GM12892 (cell line): ENCODE data around the gene ZFR.
"Not testable (repeated sequence)": the region's sequence is repeated elsewhere in the genome, so short reads cannot be mapped to it uniquely, and the experiment has no call there.

Source experiments
- DNase-seq: peaks from one replicate; pipeline ENCODE4 v3.0.0; 2011; ENCODE audit not compliant: insufficient read length
- FAIRE-seq: peaks from 2 replicates; lab custom pipeline; 2011; peaks lifted over from hg19 to GRCh38; lab: Jason Lieb, UNC
- POLR2A ChIP-seq: IDR thresholded peaks from 2 replicates; pipeline ENCODE4 v1.6.1; 2011; ENCODE audit warnings: low read depth, low read length, control low read depth
- POLR2AphosphoS5 ChIP-seq: IDR thresholded peaks from 2 replicates; pipeline ENCODE4 v1.6.1; 2011; ENCODE audit warnings: low read depth, low read length, control low read depth
- TAF1 ChIP-seq: IDR thresholded peaks from 2 replicates; pipeline ENCODE4 v1.6.1; 2011; ENCODE audit warnings: low read depth, mild to moderate bottlenecking, control low read depth, low read length, borderline replicate concordance

The ZFR gene

DNA sequence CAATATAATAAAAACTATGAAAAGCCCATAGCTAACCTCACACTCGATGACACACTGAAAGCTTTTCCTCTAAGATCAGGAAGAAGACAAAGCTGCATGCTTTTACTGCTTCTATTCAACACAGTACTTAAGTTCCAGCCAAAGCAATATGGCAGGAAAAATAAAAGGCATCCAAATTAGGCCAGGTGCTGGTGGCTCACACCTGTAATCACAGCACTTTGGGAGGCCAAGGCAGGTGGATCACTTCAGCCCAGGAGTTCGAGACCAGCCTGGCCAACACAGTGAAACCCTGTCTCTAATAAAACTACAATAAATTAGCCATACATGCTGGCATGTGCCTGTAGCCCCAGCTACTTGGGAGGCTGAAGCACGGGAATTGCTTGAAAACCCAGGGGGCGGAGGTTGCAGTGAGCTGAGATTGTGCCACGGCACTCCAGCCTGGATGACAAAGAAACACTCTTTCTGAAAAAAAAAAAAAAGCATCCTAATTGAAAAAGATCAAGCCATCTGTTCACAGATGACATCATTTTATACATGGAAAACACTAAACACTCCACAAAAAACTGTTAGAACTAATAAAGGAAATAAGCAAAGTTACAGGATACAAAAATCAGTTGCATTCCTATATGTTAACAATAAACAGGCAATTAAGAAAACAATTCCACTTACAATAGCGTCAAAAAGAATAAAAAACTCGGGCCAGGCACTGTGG lies 17.9 kb downstream of the ZFR start:
- FAIRE-seq (no peak), DNase-seq (no peak)
- TF ChIP-seq TAF1 (no peak), POLR2A (no peak), POLR2AphosphoS5 (no peak)

- no peak for FAIRE-seq
- no peak for TF ChIP-seq POLR2A
- no peak for TF ChIP-seq POLR2AphosphoS5
- TF ChIP-seq TAF1, result no peak
- no peak for DNase-seq
Observed at GRCh38 chr5:32422697-32423096, 21.8 kb downstream of the ZFR start.

DNA sequence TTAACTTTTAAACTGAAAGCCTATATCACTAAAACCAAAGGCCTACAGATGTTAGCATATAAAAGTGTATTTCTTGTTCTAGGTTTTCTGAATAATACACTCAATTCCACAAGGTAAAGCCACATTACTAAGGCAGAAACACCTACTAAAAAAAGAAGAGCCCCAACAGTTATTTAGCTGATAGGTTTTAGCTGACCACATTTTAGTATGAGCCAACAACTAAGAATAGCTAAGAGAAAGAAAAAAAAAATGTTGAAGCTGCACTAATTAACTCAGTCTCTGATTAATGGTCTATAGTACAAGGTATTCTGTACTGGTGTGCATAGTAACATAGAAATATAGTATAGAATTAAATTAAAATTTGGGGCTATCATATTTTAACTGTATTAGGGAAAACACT lies 23.5 kb downstream of the ZFR start:
- FAIRE-seq (no peak), DNase-seq (no peak)
- TF ChIP-seq POLR2A, result no peak
- TF ChIP-seq POLR2AphosphoS5, result no peak
- TF ChIP-seq TAF1, result no peak

GRCh38 chr5:32420506-32420905 lies 24.0 kb downstream of the ZFR start:
- FAIRE-seq (no peak), DNase-seq (no peak)
- TF ChIP-seq POLR2A, result no peak
- no peak for TF ChIP-seq TAF1
- TF ChIP-seq POLR2AphosphoS5, result no peak

DNA sequence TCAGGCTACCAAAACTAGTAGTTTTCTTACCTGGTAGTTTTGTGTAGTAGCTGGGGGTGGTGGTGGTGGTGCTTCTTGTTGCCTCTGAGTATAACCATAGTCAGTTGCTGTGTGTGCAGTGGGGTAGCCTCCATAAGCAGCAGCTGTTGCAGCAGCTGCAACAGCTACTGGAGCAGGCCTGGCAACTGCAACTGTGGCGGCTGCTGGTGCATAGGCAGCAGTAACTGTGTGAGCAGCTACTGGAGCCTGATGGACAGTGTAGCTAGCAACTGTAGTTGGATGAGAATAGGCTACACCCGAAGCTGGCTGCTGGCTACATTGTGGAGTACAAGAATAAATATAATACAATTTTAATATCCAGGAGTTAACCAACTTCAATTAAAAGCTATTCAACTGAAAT lies 24.7 kb downstream of the ZFR start:
- TF ChIP-seq TAF1, result no peak
- TF ChIP-seq POLR2AphosphoS5, result no peak
- TF ChIP-seq POLR2A, result no peak
- no peak for DNase-seq
- FAIRE-seq, result no peak

DNA sequence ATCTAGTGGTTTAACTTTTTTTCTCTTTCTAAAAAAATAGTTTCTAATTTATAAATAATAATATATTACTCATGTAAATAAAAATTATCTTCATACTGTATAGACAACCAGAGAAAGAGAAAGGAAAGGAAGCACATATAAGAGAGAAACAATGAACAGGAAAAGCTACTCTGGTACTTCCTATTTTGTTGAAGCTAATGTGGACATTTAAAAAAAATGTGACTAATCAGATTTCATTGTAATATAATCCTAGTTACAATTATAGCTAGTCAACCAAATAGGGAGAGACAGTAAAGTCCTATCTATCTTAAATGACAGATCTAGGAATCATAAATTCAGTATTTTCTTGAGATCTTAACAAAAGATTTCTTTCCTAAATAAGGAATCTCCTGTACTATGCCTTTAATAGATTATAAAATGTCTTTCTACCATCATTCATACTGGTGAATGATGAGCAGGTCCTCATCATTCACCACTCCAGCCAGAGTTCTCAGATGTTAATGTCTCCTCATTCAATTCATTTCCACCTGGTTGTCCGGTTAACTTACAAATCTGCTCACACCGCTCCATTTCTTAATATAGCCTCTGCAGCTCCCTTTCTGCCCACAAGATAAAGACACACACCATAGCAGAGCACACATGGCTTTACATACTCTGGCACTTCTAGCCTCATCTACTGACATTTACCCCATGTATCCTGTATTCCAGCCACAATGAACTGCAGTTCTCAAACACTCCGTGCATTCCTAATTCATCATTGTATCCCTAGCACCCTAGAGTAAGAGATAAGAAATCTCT lies 30.9 kb downstream of the ZFR start:
- TF ChIP-seq TAF1 (no peak), POLR2A (no peak), POLR2AphosphoS5 (no peak)
- FAIRE-seq, result no peak
- no peak for DNase-seq

GRCh38 chr5:32410630-32411029 lies 33.9 kb downstream of the ZFR start:
- FAIRE-seq (no peak), DNase-seq (no peak)
- no peak for TF ChIP-seq TAF1
- no peak for TF ChIP-seq POLR2A
- no peak for TF ChIP-seq POLR2AphosphoS5

DNA sequence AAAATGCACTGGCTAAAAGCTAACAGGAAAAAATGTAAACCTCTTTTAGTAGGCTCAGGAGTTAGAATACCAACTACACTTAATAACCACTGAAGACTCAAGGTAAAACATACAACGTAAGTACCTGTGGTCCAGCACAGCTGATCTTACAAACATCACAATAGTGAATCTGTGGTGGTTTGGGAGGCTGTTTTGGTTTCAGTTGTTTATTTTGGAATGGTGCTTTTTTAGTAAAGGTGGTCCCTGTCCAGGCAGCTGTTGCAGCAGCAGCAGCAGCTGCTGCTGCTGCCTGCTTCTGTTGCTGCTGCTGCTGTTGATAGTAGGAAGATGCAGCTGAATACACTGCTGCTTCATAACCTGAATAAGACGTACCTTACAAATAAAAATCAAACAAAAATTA lies 37.9 kb downstream of the ZFR start:
- DNase-seq (no peak), FAIRE-seq (no peak)
- no peak for TF ChIP-seq POLR2A
- TF ChIP-seq POLR2AphosphoS5, result no peak
- no peak for TF ChIP-seq TAF1

GRCh38 chr5:32405507-32405906 lies 39.0 kb downstream of the ZFR start:
- FAIRE-seq (no peak), DNase-seq (no peak)
- TF ChIP-seq POLR2A (no peak), POLR2AphosphoS5 (no peak), TAF1 (no peak)

GRCh38 chr5:32403760-32404159 lies 40.8 kb downstream of the ZFR start:
- TF ChIP-seq POLR2AphosphoS5, result no peak
- no peak for TF ChIP-seq POLR2A
- TF ChIP-seq TAF1, result no peak
- DNase-seq, result no peak
- no peak for FAIRE-seq

DNA sequence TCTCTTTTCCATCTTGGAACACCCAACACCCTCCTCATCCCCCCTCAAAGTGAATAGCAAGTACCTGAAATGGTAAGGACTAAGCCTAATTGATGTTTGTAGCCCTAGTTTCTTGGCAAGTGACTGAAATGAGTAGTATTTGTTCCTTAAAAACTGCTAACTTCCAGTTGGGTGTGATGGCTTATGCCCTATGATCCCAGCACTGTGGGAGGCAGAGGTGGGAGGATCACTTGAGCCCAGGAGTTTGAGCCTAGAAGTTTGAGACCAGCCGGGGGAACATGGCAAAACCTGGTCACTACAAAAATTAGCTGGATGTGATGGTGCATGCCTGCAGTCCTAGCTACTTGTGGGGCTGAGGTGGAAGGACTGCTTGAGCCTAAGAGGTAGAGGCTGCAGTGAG lies 44.1 kb downstream of the ZFR start:
- FAIRE-seq (no peak), DNase-seq (no peak)
- no peak for TF ChIP-seq POLR2A
- no peak for TF ChIP-seq POLR2AphosphoS5
- TF ChIP-seq TAF1, result no peak

- DNase-seq, FAIRE-seq: not testable (repeated sequence)
Observed at GRCh38 chr5:32398754-32399153, 45.8 kb downstream of the ZFR start.

- no peak for FAIRE-seq
- TF ChIP-seq TAF1 (no peak), POLR2A (no peak), POLR2AphosphoS5 (no peak)
- no peak for DNase-seq
Observed at GRCh38 chr5:32394981-32395380, 49.6 kb downstream of the ZFR start.
